ENCODE data around the gene HIP1.
"Not testable (repeated sequence)": the region's sequence is repeated elsewhere in the genome, so short reads cannot be mapped to it uniquely, and the experiment has no call there.

Gene HIP1

DNA sequence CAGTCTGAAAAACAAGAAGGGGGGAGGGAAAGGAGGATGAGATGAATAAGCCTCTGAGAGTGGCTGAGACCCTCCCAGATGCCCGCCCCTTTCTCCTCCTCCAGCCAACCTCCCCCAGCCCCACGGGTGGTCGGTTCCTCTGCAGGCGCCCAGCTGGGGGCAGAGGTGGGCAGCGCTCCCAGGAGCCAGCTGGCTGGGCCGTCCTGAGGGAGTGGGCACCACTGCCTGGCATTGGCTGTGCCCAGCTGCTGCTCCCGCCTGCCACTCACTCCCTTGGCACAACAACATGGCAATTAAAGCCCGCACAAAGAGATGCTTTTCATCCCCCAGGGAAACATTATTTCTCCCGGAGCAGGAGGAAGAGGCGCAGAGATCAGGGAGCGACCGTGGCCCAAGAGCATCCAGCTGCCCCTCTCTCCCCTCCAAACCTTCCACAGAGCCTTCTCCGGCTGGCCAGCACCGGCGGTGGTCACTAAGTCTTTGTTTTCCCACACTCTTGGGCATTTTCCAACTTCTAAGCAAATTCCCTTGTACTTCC, 139.4 kb downstream of the HIP1 start:
- H3K4me3 Mint-ChIP-seq: no peak overlapping the region
- H3K36me3 Mint-ChIP-seq (ENCODE audit: low read depth): no peaks in the 10 kb centered on the region
- peaks cover 16% of the 10 kb centered on the region for H3K4me1 Mint-ChIP-seq (ENCODE audit: low read depth)
- no peak for DNase-seq (ENCODE audit: low spot score)
- H3K27ac Mint-ChIP-seq: no peak overlapping the region
- no peaks in the 10 kb centered on the region for H3K27me3 Mint-ChIP-seq (ENCODE audit: low read depth)
- no peaks in the 10 kb centered on the region for H3K9me3 Mint-ChIP-seq

DNA sequence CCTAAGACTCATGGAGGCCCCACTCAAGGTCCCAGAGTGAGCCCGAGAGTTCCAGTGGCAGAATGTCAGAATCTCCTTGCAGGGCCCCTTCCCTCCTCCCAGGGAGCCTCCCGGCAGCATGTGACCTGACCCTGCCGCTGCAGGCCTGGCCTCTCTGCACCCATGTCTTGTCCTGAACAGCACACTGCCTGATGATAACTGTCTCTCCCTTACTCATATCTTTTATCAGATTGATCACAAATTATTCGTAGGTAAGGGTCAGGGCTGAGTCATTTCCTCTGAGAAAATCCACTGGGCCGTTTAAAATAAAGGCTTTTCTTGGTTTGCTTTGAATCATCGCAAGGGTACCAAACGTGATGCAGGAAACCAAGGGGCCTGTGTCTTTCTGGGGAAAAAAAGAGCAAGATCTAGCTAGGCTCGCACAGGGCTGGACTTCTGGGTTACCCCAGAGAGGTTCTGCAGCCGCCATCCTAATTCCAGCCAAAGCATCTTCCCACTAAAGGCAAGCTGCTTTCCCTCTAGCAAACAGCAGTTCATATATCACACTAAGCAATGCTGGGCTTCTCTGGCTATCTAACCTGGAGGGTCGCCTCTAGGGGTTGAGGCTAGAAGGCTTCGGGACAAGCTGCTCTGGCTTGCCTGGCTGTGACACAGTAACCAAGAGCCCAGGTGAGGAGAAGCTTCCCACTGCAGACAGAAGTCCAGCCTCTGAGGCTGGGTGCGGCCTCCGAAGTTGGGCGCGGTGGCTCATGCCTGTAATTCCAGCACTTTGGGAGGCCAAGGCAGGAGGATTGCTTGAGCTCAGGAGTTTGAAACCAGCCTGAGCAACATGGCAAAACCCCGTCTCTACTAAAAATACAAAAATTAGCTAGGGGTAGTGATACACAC, 141.8 kb downstream of the HIP1 start:
- no peaks in the 10 kb centered on the region for H3K9me3 Mint-ChIP-seq
- H3K27ac Mint-ChIP-seq: peak overlapping the region; percentile 82
- H3K27me3 Mint-ChIP-seq (ENCODE audit: low read depth): no peaks in the 10 kb centered on the region
- H3K4me3 Mint-ChIP-seq: no peak overlapping the region
- DNase-seq (ENCODE audit: low spot score): peak; percentile 54
- no peaks in the 10 kb centered on the region for H3K36me3 Mint-ChIP-seq (ENCODE audit: low read depth)
- H3K4me1 Mint-ChIP-seq (ENCODE audit: low read depth): peaks cover 32% of the 10 kb centered on the region

DNA sequence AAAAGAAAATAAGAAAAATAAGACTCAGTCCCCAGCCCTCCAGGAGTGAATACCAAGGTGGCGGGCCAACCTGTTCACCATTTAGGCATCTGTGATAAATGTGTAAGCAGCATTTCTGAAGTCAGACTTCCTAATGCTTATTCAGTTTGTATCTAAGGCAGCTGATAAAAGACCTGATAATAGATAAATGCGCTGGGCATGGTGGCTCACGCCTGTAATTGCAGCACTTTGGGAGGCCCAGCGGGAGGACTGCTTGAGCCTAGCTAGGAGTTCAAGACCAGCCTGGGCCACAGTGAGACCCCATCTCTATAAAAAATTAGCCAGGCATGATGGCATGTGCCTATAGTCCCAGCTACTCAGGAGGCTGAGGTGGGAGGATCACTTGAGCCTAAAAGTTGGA, 143.0 kb downstream of the HIP1 start:
- H3K4me3 Mint-ChIP-seq: no peak overlapping the region
- peaks cover 35% of the 10 kb centered on the region for H3K4me1 Mint-ChIP-seq (ENCODE audit: low read depth)
- no peaks in the 10 kb centered on the region for H3K36me3 Mint-ChIP-seq (ENCODE audit: low read depth)
- peak overlapping the region; percentile 20 for H3K27ac Mint-ChIP-seq
- H3K9me3 Mint-ChIP-seq: no peaks in the 10 kb centered on the region
- no peak for DNase-seq (ENCODE audit: low spot score)
- no peaks in the 10 kb centered on the region for H3K27me3 Mint-ChIP-seq (ENCODE audit: low read depth)

DNA sequence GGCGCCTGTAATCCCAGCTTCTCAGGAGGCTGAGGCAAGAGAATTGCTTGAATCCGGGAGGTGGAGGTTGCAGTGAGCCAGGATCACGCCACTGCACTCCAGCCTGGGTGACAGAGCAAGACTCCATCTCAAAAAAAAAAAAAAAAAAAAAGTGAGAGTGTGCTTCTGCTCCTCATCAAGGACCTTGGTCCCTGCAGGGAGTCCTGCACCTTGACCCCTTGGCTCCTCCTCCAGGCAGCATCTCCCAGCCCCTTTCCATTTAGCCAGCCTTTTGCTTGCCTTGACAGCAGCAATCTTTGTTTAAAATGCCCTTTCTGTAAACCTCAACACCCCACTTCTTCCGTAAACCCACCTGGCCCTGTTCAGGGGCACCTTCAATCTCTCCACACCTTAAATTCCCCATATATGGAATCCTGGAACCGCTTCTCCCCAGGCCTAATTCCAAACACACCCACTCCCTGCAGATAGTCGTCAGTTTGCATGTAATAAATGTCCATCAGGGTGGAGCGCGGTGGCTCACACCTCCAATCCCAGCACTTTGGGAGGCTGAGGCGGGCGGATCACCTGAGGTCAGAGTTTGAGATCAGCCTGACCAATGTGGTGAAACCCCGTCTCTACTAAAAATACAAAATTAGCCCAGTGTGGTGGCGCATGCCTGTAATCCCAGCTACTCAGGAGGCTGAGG, 145.1 kb downstream of the HIP1 start:
- not testable (repeated sequence) for DNase-seq (ENCODE audit: low spot score); H3K9me3 Mint-ChIP-seq; H3K36me3 Mint-ChIP-seq (ENCODE audit: low read depth); H3K4me3 Mint-ChIP-seq; H3K27me3 Mint-ChIP-seq (ENCODE audit: low read depth)
- peaks cover 35% of the 10 kb centered on the region for H3K4me1 Mint-ChIP-seq (ENCODE audit: low read depth)
- H3K27ac Mint-ChIP-seq: peak overlapping the region; percentile 85

DNA sequence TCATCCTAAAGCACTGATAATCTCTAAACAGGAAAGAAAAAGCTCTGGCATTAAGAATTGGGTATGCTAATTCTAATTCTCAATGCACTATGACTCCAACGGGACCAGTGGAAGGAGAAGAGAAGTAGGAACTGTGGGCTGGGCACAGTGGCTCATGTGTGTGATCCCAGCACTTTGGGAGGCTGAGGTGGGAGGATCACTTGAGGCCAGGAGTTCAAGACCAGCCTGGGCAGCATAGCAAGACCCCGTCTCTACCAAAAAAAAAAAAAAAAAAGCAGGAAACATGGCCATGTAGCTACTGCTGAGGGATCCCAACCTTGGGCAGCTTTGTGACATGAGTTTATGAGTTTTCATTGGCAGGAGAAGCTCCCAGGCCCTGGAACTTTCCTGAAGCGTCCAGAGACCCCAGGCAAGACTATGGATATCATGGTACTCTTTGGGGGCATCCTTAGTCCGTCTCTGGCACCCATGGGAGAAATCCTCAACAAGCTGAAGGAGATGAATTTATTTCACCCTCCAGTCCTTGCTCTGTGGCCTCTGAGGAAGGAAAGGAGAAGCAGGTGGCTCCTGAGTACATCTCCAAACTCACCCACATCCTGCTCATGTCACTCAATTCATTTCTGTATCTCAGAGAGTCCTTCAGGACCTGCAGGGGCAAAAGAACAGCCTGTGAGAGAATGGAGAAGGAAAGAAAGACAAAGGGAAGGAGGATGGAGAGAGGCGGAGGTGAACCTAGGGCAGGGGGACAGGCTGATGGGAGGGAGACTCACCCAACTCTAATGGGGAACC, 147.1 kb downstream of the HIP1 start:
- H3K4me1 Mint-ChIP-seq (ENCODE audit: low read depth): peaks cover 29% of the 10 kb centered on the region
- no peaks in the 10 kb centered on the region for H3K27me3 Mint-ChIP-seq (ENCODE audit: low read depth)
- no peak overlapping the region for H3K4me3 Mint-ChIP-seq
- H3K9me3 Mint-ChIP-seq: no peaks in the 10 kb centered on the region
- H3K27ac Mint-ChIP-seq: peak overlapping the region; percentile 63
- no peak for DNase-seq (ENCODE audit: low spot score)
- no peaks in the 10 kb centered on the region for H3K36me3 Mint-ChIP-seq (ENCODE audit: low read depth)

DNA sequence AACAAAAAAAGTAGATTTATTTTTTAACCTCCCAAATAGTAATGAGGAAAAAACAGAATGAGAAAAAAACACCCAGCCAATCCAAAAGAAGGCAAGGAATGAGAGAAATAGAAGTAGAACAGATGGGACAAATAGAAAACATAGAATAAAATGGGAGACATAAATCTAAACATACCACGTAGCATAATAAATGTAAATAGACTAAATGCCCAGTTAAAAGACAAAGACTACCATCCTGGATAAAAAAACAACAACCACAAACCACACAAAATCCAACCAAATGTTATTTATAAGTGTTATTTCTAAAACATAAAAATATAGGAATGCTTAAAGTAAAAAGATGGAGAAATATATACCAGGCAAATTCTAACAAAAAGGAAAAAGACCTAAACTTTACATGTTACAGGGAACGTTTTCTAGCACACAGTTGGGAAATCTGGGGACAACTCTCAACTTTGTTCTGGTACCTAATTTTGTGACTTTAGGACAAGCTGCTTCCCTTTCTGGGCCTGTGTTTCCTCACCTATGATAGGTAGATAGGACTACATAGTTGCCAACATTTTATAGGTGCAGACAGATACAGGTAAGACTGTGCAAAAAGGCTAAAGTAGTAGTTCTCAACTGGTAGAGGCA, 148.3 kb downstream of the HIP1 start:
- Mint-ChIP-seq H3K27me3 (ENCODE audit: low read depth) (no peaks in the 10 kb centered on the region), H3K9me3 (no peaks in the 10 kb centered on the region), H3K36me3 (ENCODE audit: low read depth) (no peaks in the 10 kb centered on the region), H3K4me1 (ENCODE audit: low read depth) (peaks cover 27% of the 10 kb centered on the region), H3K27ac (no peak overlapping the region), H3K4me3 (no peak overlapping the region)
- DNase-seq (ENCODE audit: low spot score): no peak

DNA sequence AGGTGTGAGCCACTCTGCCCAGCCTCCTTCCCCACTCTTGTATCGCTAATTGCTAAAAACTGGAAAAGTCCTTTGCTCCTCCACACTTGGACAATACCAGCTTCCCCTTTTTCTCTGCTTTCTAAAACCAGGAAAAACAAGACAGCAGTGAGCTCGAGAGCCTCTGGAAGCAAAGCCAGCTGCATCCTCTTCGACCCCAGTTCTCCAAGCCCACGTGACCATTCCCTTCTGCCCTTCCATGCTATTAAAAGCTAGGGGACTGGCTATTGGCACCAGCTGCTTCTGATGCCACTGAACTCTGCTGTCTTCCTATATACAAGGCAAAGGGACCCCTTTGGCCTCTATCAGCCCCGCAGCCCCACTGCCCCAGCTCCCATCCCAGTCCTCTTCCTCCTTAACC, 154.4 kb downstream of the HIP1 start:
- no peak for DNase-seq (ENCODE audit: low spot score)
- H3K9me3 Mint-ChIP-seq: no peaks in the 10 kb centered on the region
- H3K27ac Mint-ChIP-seq: no peak overlapping the region
- H3K27me3 Mint-ChIP-seq (ENCODE audit: low read depth): no peaks in the 10 kb centered on the region
- H3K36me3 Mint-ChIP-seq (ENCODE audit: low read depth): no peaks in the 10 kb centered on the region
- H3K4me3 Mint-ChIP-seq: no peak overlapping the region
- no peaks in the 10 kb centered on the region for H3K4me1 Mint-ChIP-seq (ENCODE audit: low read depth)

DNA sequence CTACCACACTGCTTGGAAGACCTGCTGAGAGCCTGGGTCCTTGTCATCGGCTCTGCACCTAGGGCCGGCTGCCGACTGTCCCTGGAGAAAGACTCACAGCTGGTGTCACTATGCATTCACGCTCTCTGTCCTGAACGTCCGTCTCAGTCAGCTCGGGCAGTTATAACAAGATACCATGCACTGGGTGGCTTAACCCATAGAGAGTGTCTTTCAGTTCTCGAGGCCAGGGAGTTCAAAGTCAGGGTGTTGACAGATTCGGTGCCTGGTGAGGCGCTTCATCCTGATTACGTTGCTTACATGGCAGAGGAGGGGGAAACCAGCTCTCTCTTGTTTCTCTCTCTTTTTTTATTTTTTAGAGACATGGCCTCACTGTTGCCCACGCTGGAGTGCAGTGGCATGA, 155.5 kb downstream of the HIP1 start:
- Mint-ChIP-seq H3K9me3 (no peaks in the 10 kb centered on the region), H3K27me3 (ENCODE audit: low read depth) (no peaks in the 10 kb centered on the region), H3K4me1 (ENCODE audit: low read depth) (no peaks in the 10 kb centered on the region), H3K36me3 (ENCODE audit: low read depth) (no peaks in the 10 kb centered on the region), H3K4me3 (no peak overlapping the region), H3K27ac (no peak overlapping the region)
- no peak for DNase-seq (ENCODE audit: low spot score)

DNA sequence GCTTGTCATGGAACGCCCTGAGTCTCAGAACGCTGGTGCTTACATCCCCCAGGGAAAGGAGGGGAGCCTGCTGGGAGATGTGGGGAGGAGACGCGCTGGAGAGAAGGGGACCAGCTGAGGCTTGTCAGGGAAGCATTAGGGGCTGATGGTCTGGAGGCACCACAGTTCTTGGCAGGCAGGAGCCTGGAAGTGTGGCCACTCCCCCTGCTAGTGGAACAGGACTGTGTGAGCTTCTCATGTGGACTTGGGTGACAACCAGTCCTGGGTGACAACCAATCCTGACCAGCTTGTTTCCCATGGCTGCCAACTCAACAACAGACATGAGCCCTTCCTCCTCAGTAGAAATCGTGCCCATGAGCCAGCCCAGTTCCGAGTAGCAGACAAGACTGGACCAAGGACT, 158.8 kb downstream of the HIP1 start:
- Mint-ChIP-seq H3K4me1 (ENCODE audit: low read depth) (no peaks in the 10 kb centered on the region), H3K36me3 (ENCODE audit: low read depth) (no peaks in the 10 kb centered on the region), H3K27me3 (ENCODE audit: low read depth) (no peaks in the 10 kb centered on the region), H3K27ac (no peak overlapping the region), H3K4me3 (no peak overlapping the region), H3K9me3 (no peaks in the 10 kb centered on the region)
- no peak for DNase-seq (ENCODE audit: low spot score)

DNA sequence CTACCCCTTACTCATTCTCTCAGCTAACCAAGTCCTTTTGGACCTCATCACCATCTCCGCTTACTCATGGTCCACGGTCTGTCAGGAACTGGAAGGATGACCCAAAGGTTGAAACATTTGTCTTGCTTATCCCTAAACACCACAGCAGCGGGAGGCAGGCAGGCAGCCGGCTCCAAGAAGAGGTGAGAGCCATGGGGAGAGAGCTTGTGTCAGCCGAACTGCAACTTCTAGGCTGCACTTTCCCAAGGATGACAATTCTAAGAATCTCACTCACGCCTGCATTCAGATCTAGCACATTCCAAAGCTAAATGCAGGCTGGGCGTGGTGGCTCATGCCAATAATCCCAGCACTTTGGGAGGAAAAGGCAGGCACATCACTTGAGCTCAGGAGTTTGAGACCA, 160.7 kb downstream of the HIP1 start:
- Mint-ChIP-seq H3K36me3 (ENCODE audit: low read depth) (no peaks in the 10 kb centered on the region), H3K27me3 (ENCODE audit: low read depth) (no peaks in the 10 kb centered on the region), H3K9me3 (no peaks in the 10 kb centered on the region), H3K27ac (no peak overlapping the region), H3K4me1 (ENCODE audit: low read depth) (no peaks in the 10 kb centered on the region), H3K4me3 (no peak overlapping the region)
- no peak for DNase-seq (ENCODE audit: low spot score)

DNA sequence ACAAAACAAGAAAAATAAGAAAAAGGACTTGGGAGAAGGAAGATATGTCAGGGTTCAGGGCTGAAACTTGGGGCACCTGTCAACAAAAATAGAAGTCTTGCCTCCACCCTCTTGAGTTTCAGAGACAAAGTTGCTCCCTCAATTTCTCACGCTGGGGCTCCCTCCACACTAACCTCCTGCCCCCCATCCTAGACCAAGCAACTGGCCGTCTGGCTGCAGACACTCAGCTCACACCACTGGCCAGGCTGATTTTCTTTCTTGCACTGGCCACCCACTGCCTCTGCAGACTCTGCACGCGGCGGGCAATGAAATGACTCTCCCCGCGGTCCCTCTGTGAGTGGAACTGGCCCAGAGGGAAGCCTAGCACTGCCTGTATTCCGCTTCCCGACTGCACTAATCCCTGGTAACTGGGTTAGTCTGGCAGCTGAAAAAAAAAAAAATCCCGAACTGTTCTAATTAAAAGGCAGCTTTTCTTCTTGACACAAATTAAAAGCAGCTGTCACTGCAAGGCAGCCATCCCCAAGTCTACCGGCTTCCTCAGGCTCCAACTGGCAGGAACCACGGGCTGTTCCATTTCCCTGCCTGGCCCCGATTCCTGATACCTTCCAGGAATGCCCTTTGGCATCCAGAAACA, 163.1 kb downstream of the HIP1 start:
- no peaks in the 10 kb centered on the region for H3K4me1 Mint-ChIP-seq (ENCODE audit: low read depth)
- H3K27ac Mint-ChIP-seq: no peak overlapping the region
- no peaks in the 10 kb centered on the region for H3K36me3 Mint-ChIP-seq (ENCODE audit: low read depth)
- H3K27me3 Mint-ChIP-seq (ENCODE audit: low read depth): no peaks in the 10 kb centered on the region
- DNase-seq (ENCODE audit: low spot score): no peak
- H3K4me3 Mint-ChIP-seq: no peak overlapping the region
- no peaks in the 10 kb centered on the region for H3K9me3 Mint-ChIP-seq

DNA sequence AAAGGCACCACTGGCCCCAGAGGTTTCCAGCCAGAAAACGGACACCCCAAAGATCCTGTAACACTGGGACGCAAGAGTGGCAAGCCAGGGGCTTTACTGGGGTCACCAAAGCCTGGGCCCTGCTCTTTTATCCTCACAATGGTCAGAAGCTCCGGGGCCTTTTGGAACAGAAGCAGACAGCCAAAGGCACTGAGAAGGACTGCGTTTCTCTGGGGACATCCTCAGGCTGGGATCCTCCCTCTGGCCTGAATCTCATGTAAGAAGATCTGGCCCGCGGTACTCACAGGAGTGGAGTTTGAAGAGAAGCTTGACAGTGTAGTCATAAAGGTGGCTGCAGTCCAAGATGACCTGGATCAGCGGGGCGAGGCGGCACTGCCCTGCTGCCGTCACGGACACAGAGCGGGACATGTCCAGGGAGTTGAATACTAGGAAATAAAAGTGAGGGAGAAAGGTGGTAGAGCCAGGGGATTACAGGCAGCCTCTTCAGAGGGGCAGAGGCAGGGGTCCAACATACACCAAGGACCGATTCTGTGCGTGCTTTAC, 165.2 kb downstream of the HIP1 start:
- DNase-seq (ENCODE audit: low spot score): no peak
- H3K4me1 Mint-ChIP-seq (ENCODE audit: low read depth): no peaks in the 10 kb centered on the region
- no peak overlapping the region for H3K4me3 Mint-ChIP-seq
- no peaks in the 10 kb centered on the region for H3K9me3 Mint-ChIP-seq
- H3K27me3 Mint-ChIP-seq (ENCODE audit: low read depth): no peaks in the 10 kb centered on the region
- H3K36me3 Mint-ChIP-seq (ENCODE audit: low read depth): no peaks in the 10 kb centered on the region
- no peak overlapping the region for H3K27ac Mint-ChIP-seq

DNA sequence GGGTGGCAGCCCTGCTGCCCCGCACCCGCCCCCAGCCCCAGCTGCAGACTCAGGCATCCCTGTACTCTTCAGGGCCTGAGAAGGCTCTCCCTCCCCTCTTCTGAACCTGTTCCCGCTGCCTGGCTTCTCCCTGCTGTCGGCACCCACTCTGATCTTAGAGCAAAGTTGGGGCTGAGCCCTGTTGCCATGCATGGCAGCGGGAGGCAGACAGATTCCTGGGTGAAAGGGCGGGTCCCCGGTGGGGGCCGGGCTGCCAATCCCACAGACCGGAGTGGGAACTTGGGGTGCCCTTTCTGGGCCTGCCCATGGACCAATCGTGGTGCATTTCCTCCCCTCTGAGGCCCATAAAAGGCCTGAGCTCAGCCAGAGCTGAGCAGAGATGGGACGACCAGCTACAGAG, 165.9 kb downstream of the HIP1 start:
- no peak for DNase-seq (ENCODE audit: low spot score)
- H3K27ac Mint-ChIP-seq: no peak overlapping the region
- H3K27me3 Mint-ChIP-seq (ENCODE audit: low read depth): no peaks in the 10 kb centered on the region
- no peak overlapping the region for H3K4me3 Mint-ChIP-seq
- H3K9me3 Mint-ChIP-seq: no peaks in the 10 kb centered on the region
- H3K4me1 Mint-ChIP-seq (ENCODE audit: low read depth): no peaks in the 10 kb centered on the region
- H3K36me3 Mint-ChIP-seq (ENCODE audit: low read depth): no peaks in the 10 kb centered on the region

Data from T-helper 2 cell treated with Interferon-gamma antibody and Interleukin-4, amounts not matched to agents 5 μg/mL and 100 μg/mL, for 36 hours (primary cell).